ENCODE data around the gene ASRGL1.

GRCh38 chr11:62420882-62421281 lies 83.6 kb downstream of the ASRGL1 start:
- TF ChIP-seq CTCF (IDR thresholded peaks at IDR 0.05) (no peak), POLR2A (IDR thresholded peaks at IDR 0.05) (no peak)
